HG03045 (cell line): ENCODE data around the gene CLSTN2.

Experiments
- ATAC-seq: cut with Tn5 transposase; IDR thresholded peaks from one replicate; pipeline ENCODE4 v1.9.1; 2021; ENCODE audit warnings: mild to moderate bottlenecking, moderate library complexity; ENCODE audit not compliant: unreplicated experiment

CLSTN2 gene

GRCh38 chr3:139935016-139935865 lies at the start of gene CLSTN2:
TSS of gene CLSTN2 (plus strand) at chr3:139935185.
- ATAC-seq = no peak

DNA sequence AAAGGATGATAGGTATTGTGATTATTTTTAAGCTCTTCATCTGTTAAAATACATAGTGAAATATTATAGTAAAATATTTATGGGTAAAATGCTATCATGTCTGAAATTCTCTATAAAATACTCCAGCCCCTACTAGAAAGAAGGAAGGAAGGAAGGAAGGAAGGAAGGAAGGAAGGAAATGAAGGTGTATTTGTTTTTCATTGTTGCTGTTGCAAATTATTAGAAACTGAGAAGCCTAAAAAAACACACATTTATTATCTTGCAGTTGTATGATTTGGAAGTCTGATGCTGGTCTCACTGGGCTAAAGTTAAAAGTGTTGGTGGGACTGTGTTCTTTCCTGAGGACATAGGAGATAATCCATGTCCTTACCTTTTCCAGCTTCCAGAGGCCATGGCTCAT lies 47.6 kb upstream of the CLSTN2 start:
- no peak for ATAC-seq

GRCh38 chr3:139888561-139889140 lies 46.3 kb upstream of the CLSTN2 start:
- ATAC-seq = no peak

DNA sequence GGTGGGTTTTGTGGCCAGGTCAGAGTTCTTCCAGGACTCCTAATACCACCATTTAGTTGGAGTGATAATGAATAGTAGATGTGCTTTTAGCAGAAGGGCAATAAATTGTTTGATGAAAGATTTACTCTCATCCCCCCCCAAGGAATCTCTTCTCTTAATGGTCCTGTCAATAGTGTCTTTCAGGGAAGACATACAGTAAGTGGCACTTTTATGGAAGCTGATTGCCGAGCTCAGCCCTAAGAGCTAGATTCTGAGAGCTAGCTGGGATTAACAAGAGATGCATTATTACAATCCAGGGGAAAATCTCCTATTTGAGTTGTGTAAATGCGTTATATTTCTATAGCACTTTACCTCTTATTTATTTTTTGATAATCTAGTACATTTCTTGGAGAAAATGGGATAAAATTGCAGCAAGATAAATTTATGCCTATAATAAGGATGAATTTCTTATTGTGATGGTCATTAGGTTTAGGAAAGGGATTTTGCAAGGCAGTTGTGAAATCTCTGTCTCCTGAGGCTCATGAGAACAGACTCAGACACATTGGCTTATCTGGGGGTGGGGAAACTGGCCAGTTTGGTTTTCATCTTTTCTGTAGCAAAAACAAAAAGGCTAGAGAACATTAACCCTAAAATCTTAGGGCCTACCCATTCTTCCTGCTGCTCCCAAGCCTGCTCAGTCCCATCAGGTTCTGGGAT lies 41.6 kb upstream of the CLSTN2 start:
- no peak for ATAC-seq

GRCh38 chr3:139893963-139894642 lies 40.9 kb upstream of the CLSTN2 start:
- ATAC-seq = no peak

GRCh38 chr3:139894643-139894989 lies 40.4 kb upstream of the CLSTN2 start:
- no peak for ATAC-seq

- ATAC-seq = no peak
Observed at GRCh38 chr3:139897759-139898158, 37.2 kb upstream of the CLSTN2 start.

DNA sequence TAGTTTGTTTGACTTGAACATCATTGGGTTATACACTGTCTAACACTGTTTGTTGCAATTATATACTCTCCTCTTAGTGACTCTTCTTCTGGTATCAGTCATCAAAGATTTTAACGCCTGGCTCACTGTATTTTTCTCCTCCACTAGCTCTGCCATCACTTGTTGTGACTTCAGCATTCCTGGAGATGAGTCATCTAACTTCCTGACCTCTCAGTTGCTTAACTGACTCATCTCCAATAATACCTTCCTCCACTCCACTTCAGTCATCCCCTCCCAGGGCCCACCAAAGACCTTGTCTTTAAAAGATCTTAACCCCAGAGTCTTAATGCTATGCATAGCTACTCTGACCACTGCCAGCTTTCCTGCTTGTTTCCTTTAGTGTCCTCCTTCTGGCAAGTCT lies 28.6 kb upstream of the CLSTN2 start:
- no peak for ATAC-seq

DNA sequence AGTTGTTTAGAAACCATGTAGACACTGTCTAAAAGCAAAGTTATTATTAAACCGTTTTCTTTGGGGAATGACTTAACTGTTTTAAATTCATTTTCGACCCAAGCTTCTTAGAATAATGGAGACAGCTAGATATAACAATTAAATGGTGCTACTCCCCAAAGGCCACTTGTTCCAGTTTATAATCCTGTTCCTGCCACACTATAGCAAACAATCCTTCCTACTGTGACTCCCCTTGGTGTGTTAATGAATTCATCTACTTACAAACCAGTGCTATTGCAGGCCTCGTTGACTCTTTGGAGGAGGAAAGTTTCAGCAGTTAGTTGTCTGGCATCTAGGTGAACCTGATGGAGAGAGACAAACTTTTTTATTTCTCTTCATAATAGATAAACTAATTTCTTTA lies 25.2 kb upstream of the CLSTN2 start:
- no peak for ATAC-seq

DNA sequence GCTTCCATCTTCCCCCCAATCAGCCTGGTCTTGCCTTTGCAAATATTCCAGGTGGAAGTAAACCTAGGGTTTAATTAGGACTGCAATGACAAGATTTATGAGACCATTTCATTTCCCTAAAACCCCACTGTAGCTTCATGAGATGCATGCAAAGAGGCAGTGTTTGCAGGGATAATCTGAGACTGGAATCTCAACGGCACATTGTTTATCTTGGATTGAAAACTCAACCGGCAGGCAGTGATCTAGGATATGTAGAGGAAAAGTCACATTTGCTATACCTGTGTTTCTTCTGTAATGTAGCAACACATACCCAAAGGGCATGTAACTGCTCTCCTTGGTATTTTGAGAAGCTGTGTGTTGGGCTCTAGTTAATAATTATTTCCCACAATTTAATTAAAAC lies 18.7 kb upstream of the CLSTN2 start:
- no peak for ATAC-seq

- no peak for ATAC-seq
Observed at GRCh38 chr3:139917226-139917785, 17.7 kb upstream of the CLSTN2 start.

GRCh38 chr3:139928708-139929505 lies 6.1 kb upstream of the CLSTN2 start:
- no peak for ATAC-seq

- no peak for ATAC-seq
Observed at GRCh38 chr3:139930211-139930610, 4.8 kb upstream of the CLSTN2 start.

DNA sequence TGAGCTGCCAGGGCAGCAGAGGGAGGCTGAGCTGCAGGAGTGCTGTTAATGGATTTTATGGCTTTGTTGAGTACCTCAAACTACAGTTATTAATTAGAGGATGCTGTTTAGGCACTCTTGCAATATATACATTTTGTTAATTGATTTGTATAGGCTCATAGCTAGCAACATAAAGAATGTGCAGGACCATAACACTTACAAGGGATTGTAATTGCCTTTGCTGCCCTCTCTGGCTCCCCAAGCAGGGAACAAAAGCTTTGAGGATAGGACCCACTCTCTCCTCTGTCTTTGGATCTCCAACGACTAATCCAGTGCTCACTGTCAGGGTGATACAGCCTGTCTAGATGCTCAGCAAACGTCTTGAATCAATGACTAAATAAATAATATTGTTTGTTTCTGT lies 1.2 kb upstream of the CLSTN2 start:
- no peak for ATAC-seq

GRCh38 chr3:139934613-139935015 lies 371 bp upstream of the CLSTN2 start:
- no peak for ATAC-seq

DNA sequence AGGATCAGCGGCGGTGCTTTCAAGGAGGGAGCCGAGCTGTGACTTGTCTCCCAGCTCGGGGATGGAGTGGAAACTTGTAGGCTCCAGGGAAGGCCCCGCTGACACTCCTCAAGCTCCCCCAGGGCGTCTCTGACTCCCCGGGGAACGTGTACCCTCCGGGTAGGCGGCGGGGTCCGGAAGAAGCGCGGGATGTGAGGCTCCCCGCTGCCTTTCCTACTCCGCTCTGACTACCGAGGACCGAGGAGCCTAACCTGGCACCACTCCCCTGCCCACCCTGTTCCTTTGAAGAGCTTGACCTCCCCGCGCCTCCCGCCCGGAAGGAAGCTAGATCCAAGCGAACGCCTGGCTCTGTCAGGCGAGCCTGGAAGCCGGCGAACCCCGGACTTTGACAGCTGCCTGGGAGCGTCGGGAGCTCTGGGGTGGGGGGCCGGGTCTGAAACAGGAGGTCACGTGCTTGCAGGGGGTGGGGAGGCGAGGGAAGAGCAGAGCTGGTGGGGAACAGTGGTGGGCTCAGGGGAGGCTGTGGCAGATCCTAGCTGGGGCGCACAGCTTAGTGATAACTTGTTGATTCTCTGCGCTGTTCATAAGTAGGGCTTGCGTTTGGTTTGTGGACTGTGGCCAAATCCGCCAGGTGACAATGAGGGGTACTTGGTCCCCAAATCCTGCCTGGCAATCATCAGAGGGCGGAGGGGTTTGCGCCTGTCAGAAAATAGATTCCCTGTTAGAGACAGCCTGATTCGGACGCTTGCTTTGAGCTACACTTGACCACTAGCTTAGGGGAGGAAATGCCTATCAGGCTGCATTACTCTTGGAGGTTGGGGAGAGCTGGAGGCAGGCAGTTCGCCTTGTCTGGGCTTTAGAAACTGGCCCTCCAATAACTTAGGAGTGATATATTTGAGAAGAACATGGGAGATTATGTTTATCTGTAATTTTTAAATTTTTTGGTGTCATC lies 1.2 kb downstream of the CLSTN2 start:
- ATAC-seq = no peak

GRCh38 chr3:139937674-139938279 lies 2.8 kb downstream of the CLSTN2 start:
- ATAC-seq = no peak

DNA sequence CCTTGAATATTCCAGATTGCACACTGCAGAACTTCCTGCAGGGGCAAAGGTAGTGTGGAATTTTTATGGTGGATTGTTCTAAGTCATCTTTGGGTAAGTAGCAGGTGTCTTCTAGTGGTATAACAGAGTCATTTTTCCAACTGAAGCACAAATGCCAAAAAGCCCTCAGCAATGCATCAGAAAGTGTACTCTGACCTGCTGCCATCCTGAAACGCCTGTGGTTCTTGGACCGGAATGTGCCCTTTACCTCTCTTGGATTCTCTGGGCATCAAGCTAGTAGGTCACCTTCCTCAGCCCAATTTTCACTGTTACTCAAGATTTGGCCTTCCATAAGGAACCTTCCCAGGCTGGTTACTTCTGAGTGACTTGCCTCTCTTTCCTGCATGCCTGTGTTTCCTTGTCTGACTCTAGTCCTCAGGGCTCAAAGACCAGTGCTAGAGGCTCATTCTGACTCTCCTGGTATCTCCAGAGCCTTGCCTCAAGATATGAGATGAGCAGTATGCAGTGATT lies 4.8 kb downstream of the CLSTN2 start:
- ATAC-seq = no peak

DNA sequence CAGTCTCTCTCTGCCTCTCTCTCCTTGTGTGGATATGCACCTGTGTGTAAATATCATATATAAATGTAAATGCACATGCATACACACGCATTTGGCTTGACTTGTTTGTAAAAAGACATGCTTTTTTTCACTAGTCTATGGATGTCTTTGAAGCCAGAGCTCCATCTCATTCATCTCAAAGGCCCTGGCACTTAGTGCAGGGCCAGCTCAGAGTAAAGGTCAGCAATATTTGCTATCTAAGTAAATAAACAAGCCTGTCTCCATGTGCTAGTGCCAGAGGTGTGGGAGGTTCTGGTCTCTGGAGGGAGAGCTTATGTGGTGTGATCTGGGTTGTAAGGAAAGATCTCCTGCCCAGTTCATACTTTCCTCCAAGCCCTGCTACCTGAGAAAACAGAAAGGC lies 5.6 kb downstream of the CLSTN2 start:
- no peak for ATAC-seq
